ENCODE measurements around the gene TAF1. TPM values are rescaled to one million over a fixed set of nuclear protein-coding genes. Genes with fewer than 3 reads are reported as not detected.
"Not testable (repeated sequence)": the region's sequence is repeated elsewhere in the genome, so short reads cannot be mapped to it uniquely, and the experiment has no call there.

The TAF1 gene
- total and polyA plus RNA-seq, 11 donors: 8.8 to 27.8 (median 17.1) TPM

DNA sequence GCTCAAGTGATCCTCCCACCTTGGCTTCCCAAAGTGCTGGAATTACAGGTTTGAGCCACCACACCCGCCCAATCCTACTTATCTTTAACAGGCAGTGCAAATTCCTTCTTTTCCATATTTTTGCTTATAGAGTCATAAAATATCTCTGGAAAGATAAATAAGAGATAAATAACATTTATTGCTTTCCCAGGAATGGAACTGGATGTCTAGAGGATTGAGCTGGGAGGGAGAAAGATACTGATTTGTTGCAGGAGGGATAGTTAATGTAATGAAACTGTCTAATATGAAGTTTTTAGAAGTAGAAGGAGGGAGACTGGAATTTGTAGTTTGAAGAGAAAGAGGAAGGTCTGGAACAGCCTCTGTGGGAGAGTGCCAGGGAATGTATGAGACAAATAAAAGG is 44.4 kb upstream of the TAF1 start:
- no peak overlapping the region for H3K27ac ChIP-seq
- peaks cover 0 to 14% (median 0%) of the 10 kb centered on the region in 12 donors for H3K9me3 ChIP-seq
- no peaks in the 10 kb centered on the region for H3K4me1 ChIP-seq
- H3K4me3 ChIP-seq: no peak overlapping the region
- WGBS, 4 donors: 79 to 97% (median 86%) methylated on average over 1 of the region's 1 CpG
- no peaks in the 10 kb centered on the region for H3K36me3 ChIP-seq
- intact Hi-C loops (cut with DNase I): no loop called here
- DNase-seq: no peak
- ATAC-seq: no peak
- no peaks in the 10 kb centered on the region for H3K27me3 ChIP-seq
- TF ChIP-seq, protein P1, sequence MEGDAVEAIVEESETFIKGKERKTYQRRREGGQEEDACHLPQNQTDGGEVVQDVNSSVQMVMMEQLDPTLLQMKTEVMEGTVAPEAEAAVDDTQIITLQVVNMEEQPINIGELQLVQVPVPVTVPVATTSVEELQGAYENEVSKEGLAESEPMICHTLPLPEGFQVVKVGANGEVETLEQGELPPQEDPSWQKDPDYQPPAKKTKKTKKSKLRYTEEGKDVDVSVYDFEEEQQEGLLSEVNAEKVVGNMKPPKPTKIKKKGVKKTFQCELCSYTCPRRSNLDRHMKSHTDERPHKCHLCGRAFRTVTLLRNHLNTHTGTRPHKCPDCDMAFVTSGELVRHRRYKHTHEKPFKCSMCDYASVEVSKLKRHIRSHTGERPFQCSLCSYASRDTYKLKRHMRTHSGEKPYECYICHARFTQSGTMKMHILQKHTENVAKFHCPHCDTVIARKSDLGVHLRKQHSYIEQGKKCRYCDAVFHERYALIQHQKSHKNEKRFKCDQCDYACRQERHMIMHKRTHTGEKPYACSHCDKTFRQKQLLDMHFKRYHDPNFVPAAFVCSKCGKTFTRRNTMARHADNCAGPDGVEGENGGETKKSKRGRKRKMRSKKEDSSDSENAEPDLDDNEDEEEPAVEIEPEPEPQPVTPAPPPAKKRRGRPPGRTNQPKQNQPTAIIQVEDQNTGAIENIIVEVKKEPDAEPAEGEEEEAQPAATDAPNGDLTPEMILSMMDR (IDR thresholded peaks at IDR 0.05): no peak
- no peak for TF ChIP-seq POLR2A (IDR thresholded peaks at IDR 0.05)

DNA sequence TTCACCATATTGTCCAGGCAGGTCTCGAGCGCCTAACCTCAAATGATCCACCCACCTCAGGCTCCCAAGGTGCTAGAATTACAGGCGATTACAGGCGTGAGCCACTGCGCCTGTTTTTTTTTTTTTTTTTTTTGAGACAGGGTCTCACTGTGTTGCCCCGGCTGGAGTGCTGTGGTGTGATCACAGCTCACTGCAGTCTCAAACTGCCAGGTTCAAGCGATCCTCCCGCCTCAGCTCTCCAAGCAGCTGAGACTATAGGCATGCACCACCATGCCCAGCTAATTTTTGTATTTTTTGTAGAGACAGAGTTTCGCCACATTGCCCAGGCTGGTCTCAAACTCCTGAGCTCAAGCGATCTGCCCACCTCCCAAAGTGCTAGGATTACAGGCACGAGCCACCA is 41.7 kb upstream of the TAF1 start:
- intact Hi-C loops (cut with DNase I): not testable (repeated sequence)

DNA sequence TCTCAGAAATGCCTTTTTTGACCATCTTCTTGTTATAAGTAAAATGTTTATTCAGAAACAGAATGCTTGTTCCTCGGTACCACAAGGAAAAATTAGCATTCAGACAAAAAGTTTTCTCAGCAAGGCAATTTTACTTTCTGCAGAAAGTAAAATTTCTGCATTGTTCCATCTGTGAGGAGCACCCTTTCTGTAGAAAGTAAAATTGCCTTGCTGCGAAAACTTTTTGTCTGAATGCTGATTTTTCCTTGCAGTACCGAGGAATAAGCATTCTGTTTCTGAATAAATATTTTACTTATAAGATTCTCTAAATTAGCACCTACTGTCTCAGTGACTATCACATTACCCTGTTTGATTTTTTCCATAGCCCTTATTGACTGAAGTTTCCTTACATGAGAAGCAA is 39.8 kb upstream of the TAF1 start:
- 85 to 97% (median 91%) methylated on average over 3 of the region's 3 CpGs for WGBS, 4 donors

More for the DNA sequence above, 41.7 kb upstream of the TAF1 start:
- H3K27ac ChIP-seq, H3K4me1 ChIP-seq, H3K27me3 ChIP-seq, H3K4me3 ChIP-seq, H3K36me3 ChIP-seq, DNase-seq, ATAC-seq: not testable (repeated sequence)
- H3K9me3 ChIP-seq: peaks cover 0 to 23% (median 0%) of the 10 kb centered on the region in 12 donors
- 90 to 97% (median 94%) methylated on average over 10 to 11 of the region's 11 CpGs for WGBS, 4 donors

DNA sequence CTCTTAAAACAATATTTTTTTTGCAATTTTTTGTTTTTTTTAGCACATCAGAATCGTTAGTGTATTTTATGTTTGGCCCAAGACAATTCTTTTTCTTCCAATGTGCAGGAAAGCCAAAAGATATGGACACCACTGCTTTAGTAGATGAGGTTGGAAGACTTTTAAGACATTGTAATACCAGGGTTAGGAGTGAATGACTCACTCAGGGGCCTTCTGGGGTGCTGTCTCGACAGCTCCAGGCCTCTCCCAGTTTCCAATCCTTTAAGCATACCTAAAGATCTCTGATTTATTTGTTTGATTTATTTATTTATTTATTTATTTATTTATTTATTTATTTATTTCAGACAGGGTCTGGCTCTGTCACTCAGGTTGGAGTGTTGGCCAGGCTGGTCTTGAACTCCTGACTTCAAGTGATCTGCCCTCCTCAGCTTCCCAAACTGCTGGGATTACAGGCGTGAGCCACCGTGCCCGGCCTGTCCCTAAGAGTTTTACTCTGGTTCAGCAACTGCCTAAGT is 16.9 kb upstream of the TAF1 start:
- H3K27ac ChIP-seq; H3K4me1 ChIP-seq; H3K27me3 ChIP-seq; intact Hi-C loops (cut with DNase I); DNase-seq; H3K9me3 ChIP-seq; H3K4me3 ChIP-seq; H3K36me3 ChIP-seq; ATAC-seq: not testable (repeated sequence)
- WGBS, 4 donors: 48 to 80% (median 74%) methylated on average over 2 to 5 of the region's 5 CpGs

More for the DNA sequence above, 39.8 kb upstream of the TAF1 start:
- no peak overlapping the region for H3K27ac ChIP-seq
- no peak for TF ChIP-seq POLR2A (IDR thresholded peaks at IDR 0.05)
- TF ChIP-seq, protein P1 (IDR thresholded peaks at IDR 0.05): no peak
- H3K27me3 ChIP-seq: no peaks in the 10 kb centered on the region
- no peaks in the 10 kb centered on the region for H3K4me1 ChIP-seq
- H3K4me3 ChIP-seq: no peak overlapping the region
- no peak for ATAC-seq
- no peaks in the 10 kb centered on the region for H3K36me3 ChIP-seq
- intact Hi-C loops (cut with DNase I): no loop called here
- no peak for DNase-seq
- peaks cover 0 to 23% (median 0%) of the 10 kb centered on the region in 12 donors for H3K9me3 ChIP-seq

DNA sequence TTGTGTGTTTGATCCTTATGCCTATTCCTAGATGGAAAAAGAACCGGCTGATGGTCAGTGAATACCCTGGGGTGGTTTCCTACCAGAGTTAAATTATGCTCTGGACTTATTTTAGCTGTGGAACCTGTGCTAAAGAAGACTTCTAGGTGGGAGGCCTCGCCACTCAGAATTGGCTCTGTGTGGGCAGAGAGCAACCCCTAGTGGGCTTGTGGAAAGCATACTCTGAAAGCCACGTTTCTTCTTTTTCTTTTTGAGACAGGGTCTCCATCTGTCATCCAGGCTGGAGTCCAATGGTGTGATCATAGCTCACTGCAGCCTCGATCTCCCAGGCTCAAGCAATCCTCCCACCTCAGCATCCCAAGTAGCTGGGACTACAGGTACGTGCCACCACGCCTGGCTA is 16.3 kb upstream of the TAF1 start:
- H3K4me3 ChIP-seq; H3K36me3 ChIP-seq; H3K9me3 ChIP-seq; H3K27me3 ChIP-seq; H3K4me1 ChIP-seq; DNase-seq; H3K27ac ChIP-seq; intact Hi-C loops (cut with DNase I): not testable (repeated sequence)
- 31 to 56% (median 47%) methylated on average over 2 to 4 of the region's 6 CpGs for WGBS, 4 donors
- ATAC-seq: peak in 1 of 4 donors; percentile 34

DNA sequence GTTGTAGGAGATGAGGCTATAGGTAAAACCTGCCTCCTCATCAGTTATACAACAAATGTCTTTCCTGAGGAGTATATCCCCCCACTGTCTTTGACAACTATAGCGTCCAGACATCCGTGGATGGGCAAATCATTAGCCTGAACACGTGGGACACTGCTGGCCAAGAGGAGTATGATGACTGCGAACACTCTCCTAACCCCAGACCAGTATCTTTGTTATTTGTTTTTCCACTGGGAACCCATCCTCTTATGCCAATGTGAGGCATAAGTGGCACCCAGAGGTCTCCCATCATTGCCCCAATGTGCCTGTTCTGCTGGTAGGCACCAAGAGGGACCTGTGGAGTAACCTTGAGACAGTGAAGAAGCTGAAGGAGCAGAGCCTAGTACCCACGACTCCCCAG is 13.7 kb upstream of the TAF1 start:
- H3K36me3 ChIP-seq; H3K4me3 ChIP-seq; H3K4me1 ChIP-seq; intact Hi-C loops (cut with DNase I); DNase-seq; H3K27me3 ChIP-seq; ATAC-seq; H3K27ac ChIP-seq; H3K9me3 ChIP-seq: not testable (repeated sequence)
- 55 to 85% (median 72%) methylated on average over 5 of the region's 5 CpGs for WGBS, 4 donors
